HL-60 (cell line): ENCODE data around the gene PSMD5.

Source experiments
- DNase-seq, 2 experiments: peaks; one replicate each; pipeline ENCODE4 v3.0.0-alpha.2; 2010 to 2020; ENCODE audit warnings: low read depth in 1 of 2, low spot score in 1 of 2
- H3K27ac ChIP-seq: fragments of 250-450 bp; sonication (Bioruptor Pico); replicated peaks from 2 replicates; pipeline ENCODE4 v1.5.1; 2020; ENCODE audit warnings: mild to moderate bottlenecking, moderate library complexity
- H3K27me3 ChIP-seq: fragments of 250-450 bp; sonication (Bioruptor Pico); 2 replicates; pipeline ENCODE4 v1.5.1; 2021; ENCODE audit warnings: mild to moderate bottlenecking, moderate library complexity; ENCODE audit not compliant: insufficient read depth, poor library complexity, severe bottlenecking
- H3K4me3 ChIP-seq: replicated peaks from 2 replicates; pipeline ENCODE4 v1.5.1; 2011; ENCODE audit warnings: mild to moderate bottlenecking, control low read depth, low read length; ENCODE audit not compliant: insufficient read depth
- GABPA ChIP-seq: IDR thresholded peaks from 2 replicates; pipeline ENCODE4 v1.6.1; 2012; ENCODE audit warnings: low read depth
- POLR2AphosphoS5 ChIP-seq: IDR thresholded peaks from 2 replicates; pipeline ENCODE4 v1.6.1; 2012; ENCODE audit warnings: low read depth
- SPI1 ChIP-seq: IDR thresholded peaks from 2 replicates; pipeline ENCODE4 v1.6.1; 2012; ENCODE audit warnings: low read depth, mild to moderate bottlenecking, borderline replicate concordance
- TF ChIP-seq, protein P1 (sequence below): IDR thresholded peaks from one replicate; pipeline ENCODE4 v1.5.1; 2011; ENCODE audit warnings: low read length, control low read depth, inconsistent platforms; ENCODE audit not compliant: insufficient read depth
- TF ChIP-seq, protein P2 (sequence below): IDR thresholded peaks from 2 replicates; pipeline ENCODE4 v1.6.1; 2012; ENCODE audit warnings: low read depth; ENCODE audit not compliant: insufficient replicate concordance

Gene PSMD5

DNA sequence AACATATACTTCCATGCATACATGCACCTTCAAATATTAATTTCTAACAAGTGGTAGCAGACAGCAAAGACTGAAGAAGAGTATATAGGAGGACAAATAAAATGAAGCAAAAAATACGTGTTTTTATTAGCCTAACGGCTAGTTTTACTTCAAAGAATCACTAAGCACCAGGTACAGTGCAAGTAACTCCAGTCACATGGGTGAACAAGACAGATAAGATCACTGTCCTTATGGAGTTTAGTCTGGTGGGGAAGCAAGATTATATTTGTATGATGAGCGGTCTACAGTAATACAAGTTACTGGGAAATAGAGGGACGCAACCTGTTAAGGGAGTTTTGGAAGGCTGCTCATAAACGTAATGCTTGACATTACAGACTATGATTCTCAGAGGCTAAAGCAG, 65.5 kb downstream of the PSMD5 start:
- Histone ChIP-seq H3K27ac (0 out of 2 replicates have a peak overlapping the region, but pooled peaks have one; percentile 16), H3K4me3 (no peak overlapping the region), H3K27me3 (no peaks in the 10 kb centered on the region)
- no peak for TF ChIP-seq SPI1
- no peak for TF ChIP-seq POLR2AphosphoS5
- no peak for DNase-seq

DNA sequence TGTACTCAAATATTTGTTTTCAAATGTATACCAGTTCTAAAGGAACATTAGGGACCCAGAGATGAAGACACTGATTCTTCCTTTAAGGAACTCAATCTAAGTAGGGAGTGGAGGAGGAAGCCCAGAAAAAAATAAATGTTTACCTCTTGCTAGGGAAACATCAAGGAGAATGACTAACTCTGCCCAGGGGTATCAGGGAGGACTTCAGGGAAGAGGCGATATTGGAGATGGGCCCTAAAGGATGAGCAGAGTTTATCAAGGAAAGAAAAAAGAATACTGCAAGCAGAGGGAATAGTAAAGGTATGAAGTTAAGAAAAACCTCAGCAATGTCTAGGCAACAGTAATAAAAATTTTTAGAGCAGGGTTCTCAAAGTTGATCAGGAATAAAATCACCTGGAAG, 65.9 kb downstream of the PSMD5 start:
- TF ChIP-seq GABPA (no peak), POLR2AphosphoS5 (no peak), SPI1 (no peak)
- TF ChIP-seq, protein P1, sequence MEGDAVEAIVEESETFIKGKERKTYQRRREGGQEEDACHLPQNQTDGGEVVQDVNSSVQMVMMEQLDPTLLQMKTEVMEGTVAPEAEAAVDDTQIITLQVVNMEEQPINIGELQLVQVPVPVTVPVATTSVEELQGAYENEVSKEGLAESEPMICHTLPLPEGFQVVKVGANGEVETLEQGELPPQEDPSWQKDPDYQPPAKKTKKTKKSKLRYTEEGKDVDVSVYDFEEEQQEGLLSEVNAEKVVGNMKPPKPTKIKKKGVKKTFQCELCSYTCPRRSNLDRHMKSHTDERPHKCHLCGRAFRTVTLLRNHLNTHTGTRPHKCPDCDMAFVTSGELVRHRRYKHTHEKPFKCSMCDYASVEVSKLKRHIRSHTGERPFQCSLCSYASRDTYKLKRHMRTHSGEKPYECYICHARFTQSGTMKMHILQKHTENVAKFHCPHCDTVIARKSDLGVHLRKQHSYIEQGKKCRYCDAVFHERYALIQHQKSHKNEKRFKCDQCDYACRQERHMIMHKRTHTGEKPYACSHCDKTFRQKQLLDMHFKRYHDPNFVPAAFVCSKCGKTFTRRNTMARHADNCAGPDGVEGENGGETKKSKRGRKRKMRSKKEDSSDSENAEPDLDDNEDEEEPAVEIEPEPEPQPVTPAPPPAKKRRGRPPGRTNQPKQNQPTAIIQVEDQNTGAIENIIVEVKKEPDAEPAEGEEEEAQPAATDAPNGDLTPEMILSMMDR = no peak
- H3K27me3 ChIP-seq = no peaks in the 10 kb centered on the region
- H3K27ac ChIP-seq = no peak overlapping the region
- no peak for DNase-seq
- H3K4me3 ChIP-seq = no peak overlapping the region

DNA sequence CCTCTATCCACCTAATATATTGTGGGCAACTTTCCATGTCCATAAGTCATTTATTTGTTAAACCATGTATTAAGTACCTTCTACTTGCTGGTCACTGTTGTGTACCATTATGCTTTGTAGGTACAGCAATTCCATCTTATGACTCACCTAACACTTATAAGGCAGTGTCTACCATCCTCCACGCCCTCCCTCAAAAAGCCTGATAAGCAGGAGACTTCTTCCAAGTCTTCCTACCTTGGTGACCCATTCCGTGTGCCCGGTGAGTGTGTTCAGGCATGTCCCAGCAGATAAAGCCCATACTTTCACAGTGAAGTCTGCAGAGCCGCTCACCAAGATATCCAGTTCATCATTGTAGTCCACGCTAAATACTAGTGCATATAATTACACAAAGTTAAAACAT, 66.9 kb downstream of the PSMD5 start:
- H3K4me3 ChIP-seq = no peak overlapping the region
- no peak overlapping the region for H3K27ac ChIP-seq
- H3K27me3 ChIP-seq = no peaks in the 10 kb centered on the region
- no peak for DNase-seq
- TF ChIP-seq, protein P1 = no peak
- TF ChIP-seq SPI1 (no peak), GABPA (no peak), POLR2AphosphoS5 (no peak)
- TF ChIP-seq, protein P2, sequence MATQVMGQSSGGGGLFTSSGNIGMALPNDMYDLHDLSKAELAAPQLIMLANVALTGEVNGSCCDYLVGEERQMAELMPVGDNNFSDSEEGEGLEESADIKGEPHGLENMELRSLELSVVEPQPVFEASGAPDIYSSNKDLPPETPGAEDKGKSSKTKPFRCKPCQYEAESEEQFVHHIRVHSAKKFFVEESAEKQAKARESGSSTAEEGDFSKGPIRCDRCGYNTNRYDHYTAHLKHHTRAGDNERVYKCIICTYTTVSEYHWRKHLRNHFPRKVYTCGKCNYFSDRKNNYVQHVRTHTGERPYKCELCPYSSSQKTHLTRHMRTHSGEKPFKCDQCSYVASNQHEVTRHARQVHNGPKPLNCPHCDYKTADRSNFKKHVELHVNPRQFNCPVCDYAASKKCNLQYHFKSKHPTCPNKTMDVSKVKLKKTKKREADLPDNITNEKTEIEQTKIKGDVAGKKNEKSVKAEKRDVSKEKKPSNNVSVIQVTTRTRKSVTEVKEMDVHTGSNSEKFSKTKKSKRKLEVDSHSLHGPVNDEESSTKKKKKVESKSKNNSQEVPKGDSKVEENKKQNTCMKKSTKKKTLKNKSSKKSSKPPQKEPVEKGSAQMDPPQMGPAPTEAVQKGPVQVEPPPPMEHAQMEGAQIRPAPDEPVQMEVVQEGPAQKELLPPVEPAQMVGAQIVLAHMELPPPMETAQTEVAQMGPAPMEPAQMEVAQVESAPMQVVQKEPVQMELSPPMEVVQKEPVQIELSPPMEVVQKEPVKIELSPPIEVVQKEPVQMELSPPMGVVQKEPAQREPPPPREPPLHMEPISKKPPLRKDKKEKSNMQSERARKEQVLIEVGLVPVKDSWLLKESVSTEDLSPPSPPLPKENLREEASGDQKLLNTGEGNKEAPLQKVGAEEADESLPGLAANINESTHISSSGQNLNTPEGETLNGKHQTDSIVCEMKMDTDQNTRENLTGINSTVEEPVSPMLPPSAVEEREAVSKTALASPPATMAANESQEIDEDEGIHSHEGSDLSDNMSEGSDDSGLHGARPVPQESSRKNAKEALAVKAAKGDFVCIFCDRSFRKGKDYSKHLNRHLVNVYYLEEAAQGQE = no peak

DNA sequence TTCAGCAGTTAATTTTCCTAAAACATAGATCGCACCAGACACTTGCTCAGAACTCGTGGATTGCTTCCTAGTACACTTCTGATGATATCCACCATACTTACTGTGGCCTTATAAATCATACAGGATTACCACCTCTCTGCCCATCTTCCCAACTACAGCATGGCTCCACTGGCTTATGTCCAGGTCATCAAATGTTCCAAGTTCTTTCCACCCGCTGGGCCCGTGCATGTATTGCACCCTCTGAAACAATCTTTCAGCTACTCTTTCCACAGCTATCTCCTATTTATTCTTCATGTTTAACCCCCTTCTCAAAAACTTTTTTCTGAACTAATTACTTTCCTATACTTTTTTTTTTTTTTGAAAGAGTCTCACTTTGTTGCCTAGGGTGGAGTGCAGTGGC, 68.0 kb downstream of the PSMD5 start:
- no peaks in the 10 kb centered on the region for H3K27me3 ChIP-seq
- no peak overlapping the region for H3K27ac ChIP-seq
- DNase-seq = no peak
- no peak overlapping the region for H3K4me3 ChIP-seq
- TF ChIP-seq SPI1 (no peak), POLR2AphosphoS5 (no peak), GABPA (no peak)
- TF ChIP-seq, protein P1 = no peak
- TF ChIP-seq, protein P2 = no peak
